Myocyte (in vitro differentiated cells): ENCODE data around the gene SPOCD1. TPM values are rescaled to one million over a fixed set of nuclear protein-coding genes. Genes with fewer than 3 reads are reported as not detected.

Experiments used
- DNase-seq: peaks from one replicate; pipeline ENCODE4 v3.0.0-alpha.2; 2012; ENCODE audit warnings: low read depth
- total RNA-seq: library from RNA; depleted of rRNA; stranded (reverse); fragments of >200 nt; gene quantifications from 2 replicates; pipeline ENCODE4 v1.2.3, GENCODE V29; 2014

Gene SPOCD1
- total RNA-seq, 1 donor from 2014 or later: 9.7 TPM

DNA sequence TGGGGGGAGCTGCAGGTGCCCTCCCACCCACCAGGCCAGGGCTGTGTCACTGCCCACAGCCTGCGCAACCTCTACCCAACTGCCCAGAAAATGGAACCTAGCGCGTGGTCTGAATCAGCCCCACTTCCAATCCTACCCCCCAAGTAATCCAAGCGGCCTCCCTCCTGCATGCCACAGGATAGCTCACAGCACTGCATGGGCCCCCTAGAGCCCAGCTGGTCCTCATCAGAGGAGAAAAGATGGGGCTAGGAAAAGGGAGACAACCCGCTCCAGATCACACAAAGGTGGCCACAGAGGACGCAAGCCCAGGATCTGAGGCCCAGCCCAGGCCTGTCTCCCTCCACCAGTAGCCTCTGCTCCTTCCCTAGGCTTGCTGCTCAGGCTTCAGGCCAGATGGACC, 57.8 kb downstream of the SPOCD1 start:
- DNase-seq: no peak

DNA sequence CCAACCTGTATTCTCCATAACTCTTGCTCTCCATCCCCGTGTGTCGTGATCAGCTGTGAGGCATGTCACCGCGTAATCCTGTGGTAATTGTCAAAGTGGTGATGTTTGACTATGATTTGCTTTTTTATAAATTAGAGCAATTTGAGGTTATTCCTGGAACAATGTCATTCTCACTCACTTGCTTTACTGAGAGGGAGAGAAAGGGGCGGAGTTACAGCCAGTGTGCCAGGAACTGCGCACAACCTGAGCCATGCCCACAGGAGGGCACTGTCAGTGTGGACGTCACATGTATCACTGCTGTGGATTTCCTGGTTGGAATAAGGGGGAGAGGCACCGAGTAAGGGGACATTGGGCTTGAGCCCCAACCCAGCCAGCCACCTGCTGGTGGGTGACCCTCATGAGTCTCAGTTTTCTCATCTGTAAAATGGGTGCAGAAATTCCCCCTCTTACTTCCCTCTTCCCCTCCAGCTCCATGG, 58.6 kb downstream of the SPOCD1 start:
- DNase-seq: no peak

DNA sequence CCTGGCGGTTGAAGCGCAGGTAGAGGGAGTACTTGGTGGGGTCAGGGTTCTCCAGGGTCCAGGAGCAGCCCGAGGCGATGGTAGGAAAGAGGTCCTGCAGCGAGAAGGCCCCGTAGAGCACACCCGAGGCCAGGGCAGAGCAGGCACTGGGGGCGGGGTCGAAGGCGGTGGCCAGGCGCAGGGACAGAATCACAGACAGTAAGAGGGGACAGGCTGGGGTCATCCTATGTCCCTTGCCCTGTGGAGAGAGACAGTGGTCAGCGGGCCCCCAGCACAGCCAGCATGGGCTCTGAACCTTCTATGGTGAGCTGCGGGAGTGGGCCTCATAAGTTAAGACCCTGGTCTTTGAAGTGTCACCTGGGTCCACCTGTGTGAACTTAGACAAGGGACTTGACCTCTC, 59.2 kb downstream of the SPOCD1 start:
- DNase-seq: no peak

DNA sequence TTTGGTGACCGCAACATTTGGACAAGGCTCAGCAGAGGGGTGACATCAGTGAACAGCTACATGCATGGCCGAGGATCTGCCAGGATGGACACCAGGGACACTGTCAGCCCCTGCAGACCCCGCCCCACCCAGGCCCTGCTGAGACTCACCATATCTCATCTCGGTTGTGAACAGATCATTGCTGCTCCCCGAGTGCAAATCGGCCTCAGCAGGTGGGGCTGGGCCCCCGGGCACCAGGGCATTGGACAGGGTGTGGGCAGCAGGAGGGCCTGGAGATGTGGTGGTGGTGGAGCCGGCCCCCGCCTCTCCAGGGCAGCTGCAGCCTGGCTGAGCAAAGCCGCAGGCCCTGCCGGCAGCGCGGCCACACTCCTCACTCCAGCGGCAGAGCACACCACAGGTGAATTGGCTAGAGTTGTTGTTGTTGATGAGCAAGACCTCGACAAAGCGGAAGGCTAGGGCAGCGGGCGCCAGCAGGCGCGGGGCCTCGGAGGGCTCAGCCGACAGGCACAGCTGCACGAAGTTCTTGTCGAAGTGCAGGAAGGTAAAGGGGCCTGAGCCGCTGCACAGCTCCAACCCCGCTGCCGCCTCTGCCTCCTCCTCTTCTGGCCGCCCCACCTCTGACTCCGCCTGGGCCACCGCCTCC, 59.9 kb downstream of the SPOCD1 start:
- no peak for DNase-seq

DNA sequence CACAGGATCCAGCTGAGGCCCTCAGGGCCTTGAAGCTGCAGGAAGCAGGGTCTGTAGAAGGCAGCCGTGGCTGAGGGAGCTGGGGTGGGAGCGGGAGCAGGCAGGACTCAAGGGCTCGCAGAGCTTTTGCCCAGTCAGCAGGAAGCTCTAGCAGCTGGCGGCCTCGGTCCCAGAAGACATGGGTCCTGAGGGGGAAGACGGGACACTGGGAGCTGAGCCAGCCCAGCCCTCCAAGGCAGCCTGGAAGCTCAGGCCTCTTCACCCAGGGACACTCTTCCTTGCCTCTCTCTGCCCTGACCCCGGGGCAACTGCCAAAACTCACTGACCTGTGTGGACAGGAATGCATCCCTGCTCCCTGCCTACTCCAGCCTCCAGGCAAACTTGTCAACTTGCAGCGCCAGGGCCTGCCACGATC, 60.6 kb downstream of the SPOCD1 start:
- DNase-seq: no peak

DNA sequence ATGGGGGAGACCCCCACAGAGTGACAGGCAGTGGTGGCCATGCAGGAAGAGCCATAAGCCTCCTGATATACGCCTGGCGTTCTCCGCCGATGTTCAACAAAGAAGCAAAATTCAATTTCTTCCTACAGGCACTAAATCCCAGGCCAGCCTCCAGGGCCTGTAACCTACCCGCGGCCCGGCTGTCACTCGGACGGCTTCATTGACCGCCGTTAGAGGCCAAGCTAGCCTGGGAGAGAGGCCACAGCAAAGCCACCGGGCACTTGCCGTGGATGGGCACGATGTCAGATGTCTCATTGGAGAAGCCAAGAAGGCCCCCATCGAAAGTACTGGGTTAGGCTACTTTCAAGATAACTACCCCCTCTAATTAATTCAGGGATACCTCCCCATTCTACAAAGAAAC, 61.4 kb downstream of the SPOCD1 start:
- no peak for DNase-seq

DNA sequence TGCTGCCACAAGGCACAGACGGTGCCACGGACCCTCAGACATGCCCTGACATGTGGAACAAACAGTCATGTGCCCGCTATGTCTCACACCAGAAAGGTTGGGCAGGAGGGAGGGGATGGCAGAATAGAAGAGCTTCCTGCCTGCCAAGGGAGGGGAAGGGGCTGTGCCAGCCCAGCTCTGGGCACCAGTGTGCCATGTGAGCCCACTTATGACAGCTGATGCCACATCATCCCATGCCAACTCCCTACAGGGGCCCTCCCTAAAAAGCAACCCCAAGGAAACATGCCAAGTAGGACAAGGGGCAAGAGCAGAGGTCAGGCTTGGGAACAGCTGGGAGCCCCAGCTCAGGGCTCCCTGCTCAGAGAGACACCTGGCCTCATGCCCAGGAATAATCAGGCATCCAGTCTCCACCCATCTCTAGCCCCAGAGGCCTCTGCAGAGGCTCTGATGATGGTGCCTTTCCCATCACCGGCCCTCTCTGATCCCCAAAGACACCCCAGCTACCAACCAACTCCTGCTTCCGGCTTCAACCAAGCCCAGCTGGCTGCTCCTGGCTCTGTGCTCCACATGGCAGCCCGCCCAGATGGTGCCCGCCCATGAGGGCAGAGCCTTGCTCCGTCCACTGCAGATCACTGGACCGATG, 62.0 kb downstream of the SPOCD1 start:
- peak; percentile 99 for DNase-seq

DNA sequence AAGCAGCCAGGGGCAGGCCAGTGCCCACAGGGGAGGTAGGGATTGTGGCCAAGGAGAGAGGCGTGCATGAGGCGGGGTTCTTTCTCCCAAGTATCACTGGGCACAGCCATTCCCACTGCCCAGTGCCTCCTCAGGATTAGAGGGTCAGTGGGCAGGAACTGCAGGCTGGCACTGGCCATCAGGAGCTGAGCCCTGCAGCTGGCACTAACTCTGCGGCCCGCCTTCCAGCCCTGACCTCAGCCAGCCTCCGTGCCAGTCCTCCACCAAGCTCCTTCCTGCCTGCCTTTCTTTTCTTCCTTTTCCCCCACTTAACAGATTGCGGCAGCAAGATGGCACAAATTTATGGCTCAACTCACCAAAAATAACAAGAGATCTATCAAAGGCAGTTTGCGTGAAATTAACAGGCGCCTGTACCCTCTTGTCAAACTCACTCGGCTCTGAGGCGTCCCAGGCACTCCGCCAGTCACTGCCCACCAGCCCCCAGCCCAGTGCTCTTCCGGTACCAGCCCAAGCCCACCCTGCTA, 62.8 kb downstream of the SPOCD1 start:
- peak; percentile 68 for DNase-seq

DNA sequence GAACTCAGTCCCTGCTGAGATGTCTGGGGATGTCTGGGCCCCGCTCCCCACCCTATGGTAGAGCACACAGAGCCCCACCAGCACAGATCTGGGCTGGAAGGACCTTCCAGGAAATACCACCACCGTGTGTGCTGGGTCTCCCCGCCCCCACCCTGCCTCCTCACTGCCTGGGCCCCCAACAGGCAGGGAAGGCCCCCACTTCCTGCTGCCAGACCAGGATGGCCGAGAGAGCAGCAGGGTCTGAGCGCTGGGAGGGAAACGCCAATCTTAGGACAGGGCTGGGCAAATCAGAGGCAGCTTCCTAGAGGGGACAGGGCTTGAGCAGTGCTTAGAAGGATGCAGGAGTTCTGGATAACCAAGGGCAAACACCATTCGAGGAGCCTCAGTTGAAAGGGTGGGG, 63.6 kb downstream of the SPOCD1 start:
- no peak for DNase-seq

DNA sequence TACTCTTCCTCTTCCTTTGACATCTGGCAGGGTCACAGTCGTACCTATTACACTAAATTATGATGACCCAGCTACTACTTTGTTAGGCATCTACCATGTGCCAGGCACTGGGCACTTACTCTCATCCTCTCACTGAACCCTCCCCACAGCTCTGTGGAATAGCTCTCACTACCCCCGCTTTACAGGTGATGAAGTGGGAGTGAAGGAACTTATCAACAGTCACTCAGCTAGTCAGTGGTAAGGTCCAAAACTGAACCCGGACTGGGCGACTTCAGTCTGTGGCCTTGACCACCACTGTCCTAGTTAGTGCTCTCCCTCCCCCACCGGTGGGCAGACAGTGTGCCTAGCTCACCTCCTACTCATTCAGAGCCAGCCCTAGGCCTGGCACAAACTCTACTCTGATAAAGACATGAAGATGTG, 64.0 kb downstream of the SPOCD1 start:
- no peak for DNase-seq

DNA sequence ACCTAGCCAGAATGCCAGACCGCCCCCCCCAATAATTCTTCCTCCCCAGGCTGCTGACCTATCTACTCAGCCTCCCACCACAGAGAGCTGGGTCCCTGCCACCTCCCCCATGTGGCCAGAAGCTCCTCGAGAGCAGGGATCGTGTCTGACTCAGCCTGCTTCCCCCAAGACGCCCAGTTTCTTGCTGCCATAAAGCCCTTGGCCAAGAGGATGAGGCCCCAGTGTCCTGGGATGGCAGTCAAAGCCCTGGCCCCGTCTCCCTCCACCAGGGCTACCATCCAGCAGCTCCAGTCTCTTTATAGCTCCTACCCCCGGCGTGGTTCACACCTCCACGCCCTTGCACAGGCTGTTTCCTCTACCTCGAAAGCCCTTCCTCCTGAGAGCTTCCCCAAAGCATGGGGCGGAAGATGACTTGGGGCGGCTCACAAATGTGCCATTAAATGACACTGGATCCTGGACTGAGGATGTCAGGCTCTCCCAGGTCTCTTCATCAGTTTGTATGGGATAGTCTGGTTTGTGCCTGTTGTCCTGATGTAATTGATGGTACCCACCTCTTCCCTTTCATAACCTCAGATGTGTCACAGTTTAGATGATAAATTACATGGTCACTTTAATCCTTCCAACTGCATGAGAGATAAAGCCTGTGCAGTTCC, 64.8 kb downstream of the SPOCD1 start:
- DNase-seq: peak; percentile 44

DNA sequence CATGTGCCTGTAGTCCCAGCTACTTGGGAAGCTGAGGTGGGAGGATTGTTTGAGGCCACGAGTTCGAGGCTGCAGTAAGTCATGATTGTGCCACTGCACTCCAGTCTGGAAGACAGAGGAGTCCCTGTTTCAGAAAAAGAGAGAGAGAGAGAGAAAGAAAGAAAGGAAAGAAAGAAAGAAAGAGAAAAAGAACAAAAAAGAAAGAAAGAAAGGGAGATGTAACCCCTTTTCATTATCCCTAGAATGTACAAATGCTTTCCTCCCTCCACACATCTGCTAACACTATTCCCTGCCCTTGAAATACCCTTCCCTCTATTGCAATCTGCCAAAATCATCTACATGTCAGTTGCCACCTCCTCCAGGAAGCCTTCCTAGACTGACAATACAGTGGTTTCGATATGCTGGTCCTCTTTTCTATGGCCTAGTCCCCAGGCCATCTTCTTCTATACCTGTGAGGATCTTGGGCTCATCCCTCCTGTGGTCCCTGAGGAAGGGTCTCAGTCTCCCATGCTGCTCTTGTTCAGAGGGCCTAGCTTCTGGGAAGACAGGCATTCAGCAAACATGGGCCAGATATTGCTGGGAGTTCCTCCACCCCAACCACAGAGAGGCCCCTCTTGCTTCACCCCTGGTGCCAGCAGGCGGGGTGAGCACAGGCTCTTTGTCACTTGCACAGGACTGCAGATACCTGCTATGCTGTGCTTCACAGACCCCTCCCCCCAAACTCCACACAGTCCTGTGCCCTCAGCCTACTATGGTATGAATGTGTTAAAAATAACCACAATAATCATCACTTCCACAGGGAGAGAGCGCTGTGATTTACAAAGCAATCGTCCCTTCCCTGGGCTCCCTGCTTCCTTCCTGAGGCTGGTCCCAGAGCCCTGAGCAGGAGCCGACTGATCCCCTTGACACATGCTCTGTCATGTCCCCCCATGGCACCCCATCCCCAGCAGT, 65.8 kb downstream of the SPOCD1 start:
- DNase-seq: no peak

DNA sequence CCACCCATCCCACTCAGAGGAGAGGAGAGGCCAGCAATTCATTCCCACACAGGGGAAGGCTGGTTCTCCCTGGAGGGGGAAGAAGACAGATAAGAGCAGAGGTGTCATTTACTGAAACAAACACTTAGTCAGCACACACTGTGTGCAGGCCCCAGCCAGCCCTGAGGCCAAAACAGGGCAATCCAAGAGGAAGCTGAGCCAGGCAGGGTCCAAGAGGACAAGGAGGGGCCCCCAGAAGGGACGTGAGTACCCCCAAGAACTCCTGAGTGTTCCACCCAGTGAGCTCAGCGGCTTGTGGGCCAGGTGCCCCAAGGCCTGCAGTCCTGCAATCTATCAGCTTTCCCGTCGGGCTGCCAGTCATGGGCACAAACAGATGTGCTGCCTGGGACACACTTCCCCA, 67.5 kb downstream of the SPOCD1 start:
- no peak for DNase-seq

DNA sequence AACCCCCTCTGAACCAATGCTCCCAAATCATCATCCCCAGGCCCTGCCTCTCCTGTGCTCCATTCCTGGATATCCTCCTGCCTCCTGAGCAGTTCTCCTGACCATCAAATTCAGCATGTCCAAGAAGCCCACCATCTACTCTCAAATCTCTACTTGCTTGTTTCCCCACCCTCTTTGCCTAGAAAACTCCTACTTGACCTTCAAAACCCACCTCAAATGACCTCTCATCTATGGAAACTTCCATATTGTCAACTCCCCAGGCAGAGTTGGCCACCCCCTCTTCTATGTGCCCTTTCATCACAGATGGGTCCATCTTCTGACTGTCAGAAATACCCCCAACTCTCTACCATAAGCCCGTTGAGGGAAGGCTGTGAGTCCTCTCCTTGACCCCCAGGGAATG, 68.5 kb downstream of the SPOCD1 start:
- no peak for DNase-seq

DNA sequence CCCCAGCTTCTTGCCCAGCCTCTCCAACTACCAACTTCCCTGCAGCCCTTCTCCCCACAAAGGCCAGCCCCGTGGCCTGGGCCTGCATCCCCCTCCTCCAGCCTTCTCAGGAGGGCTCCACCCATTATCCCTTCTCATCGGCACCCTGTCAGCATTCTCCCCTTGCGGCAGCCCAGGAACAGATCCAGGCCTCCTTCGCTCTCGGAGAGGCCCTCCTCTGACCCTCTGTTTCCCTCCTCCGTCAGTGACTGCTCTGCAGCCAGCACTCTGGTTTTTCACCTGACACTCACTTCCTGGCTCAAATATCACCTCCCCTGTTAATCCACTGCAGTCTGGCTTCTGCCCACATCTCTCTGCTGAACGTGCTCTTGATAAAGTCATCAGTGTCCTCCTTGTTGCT, 69.1 kb downstream of the SPOCD1 start:
- DNase-seq: no peak

DNA sequence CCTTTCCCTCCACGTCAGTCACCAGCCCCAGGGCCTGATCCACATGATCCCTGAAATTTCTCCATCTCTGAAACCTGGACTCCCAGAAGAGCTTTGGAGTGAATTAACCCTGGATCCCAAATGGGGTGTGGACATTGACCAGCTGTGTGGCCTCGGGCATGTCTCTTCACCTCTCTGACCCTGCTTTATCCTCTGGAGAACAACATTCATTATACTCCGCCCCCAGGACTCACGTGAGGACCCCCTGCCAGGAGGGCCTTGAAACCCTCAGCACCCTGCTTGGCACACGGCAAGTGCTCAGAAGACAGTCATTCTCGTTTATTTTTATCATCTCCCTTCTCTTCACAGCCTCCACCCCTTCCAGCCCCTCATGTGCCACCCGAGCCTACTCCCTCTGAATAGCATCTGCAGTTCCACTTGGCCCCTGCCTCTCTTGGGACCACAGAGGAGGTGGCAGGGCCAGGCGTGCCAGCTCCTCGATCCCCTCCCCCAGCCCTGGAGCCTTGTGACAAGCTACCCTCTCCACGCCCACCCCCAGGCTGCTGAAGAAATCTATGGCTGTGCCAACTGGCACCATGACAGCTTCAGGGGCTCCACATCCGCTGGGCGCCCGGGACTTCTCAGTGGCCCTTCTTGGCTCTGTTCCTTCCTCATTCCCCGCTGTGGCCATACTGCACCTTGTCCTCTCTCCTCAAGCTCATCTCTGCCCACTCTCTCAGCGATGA, 69.7 kb downstream of the SPOCD1 start:
- DNase-seq: no peak

DNA sequence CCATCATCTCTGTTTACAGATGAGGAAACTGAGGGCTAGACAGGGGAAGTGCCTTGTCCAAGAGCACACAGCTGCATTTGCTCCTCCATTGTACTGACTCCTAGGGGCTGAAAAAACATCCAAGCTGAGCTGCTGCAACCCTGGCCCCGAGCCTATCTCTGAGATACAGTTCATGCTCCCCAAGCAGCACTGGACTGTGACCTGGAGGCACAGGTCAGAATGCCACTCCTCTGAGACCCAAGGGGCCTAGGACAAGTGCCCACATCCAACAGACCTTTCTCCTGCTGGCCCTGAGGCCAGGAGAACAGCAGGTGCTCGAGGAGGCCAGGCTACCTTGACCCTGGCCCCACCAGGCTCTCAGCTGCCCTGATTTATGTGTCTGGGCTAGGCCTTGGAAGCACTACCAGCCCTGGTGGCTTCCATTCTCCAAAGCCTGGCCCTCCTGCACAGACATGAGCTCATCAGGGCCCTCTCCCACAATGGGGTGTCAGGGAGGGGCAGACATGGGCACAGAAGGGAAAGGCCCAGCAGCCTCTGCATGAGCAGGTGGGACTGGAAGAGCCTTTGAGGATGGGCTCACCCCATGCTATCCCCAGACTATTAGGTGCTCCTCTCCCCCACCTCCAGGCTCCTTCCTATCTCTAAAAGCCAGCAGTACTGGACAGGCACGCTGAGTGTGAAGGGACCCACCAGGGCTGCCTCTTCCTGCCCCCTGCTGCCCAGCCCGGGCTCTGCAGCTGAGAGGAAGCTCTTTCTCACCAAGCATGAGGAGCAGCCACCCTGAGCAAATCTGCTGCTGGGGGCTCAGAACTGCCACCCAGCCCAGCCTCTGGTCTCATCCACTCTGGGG, 70.5 kb downstream of the SPOCD1 start:
- DNase-seq: peak; percentile 71

DNA sequence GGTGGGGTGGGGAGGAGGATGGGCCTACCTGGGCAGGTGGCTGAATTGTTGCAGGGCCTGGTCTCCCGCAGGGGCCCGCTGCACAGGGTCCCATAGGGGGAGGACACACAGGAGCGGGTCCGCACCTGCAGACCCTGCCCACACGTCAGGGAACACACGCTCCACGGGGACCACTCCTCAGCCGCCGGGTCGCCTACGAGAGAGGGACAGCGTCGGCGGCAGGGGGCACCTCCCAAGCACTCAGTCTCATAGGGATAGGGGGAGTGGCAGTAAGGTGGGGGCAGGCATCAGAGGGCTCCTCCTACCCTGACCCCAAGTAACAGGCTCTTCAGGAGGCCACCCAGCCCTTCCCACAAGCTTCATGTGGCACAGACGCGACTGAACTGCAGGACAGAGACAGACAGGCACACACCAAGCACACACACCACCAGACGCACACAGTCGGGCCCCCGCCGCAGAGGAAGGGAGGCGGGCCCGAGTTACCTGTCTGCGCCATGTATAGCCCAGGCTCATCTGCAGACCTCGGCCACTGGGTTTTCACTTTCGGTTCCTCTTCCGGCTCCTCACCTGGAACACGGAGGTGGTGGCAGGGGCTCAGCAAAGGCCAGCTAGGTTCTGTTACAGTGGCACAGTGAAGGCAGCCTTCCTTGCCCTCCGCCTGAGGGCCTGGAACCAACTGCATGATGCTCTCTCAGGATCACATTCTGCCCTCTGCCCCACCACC, 71.5 kb downstream of the SPOCD1 start:
- no peak for DNase-seq
